Measurements from ENCODE around the gene MORC2.

The MORC2 gene

GRCh38 chr22:30882184-30882717 is 86.3 kb downstream of the MORC2 start:
- TF ChIP-seq, protein P1, sequence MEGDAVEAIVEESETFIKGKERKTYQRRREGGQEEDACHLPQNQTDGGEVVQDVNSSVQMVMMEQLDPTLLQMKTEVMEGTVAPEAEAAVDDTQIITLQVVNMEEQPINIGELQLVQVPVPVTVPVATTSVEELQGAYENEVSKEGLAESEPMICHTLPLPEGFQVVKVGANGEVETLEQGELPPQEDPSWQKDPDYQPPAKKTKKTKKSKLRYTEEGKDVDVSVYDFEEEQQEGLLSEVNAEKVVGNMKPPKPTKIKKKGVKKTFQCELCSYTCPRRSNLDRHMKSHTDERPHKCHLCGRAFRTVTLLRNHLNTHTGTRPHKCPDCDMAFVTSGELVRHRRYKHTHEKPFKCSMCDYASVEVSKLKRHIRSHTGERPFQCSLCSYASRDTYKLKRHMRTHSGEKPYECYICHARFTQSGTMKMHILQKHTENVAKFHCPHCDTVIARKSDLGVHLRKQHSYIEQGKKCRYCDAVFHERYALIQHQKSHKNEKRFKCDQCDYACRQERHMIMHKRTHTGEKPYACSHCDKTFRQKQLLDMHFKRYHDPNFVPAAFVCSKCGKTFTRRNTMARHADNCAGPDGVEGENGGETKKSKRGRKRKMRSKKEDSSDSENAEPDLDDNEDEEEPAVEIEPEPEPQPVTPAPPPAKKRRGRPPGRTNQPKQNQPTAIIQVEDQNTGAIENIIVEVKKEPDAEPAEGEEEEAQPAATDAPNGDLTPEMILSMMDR (conservative IDR thresholded peaks at IDR 0.05), result no peak
- no peak for TF ChIP-seq ZFX (IDR thresholded peaks at IDR 0.05)
- no peak overlapping the region for H3K27ac ChIP-seq

- no peak overlapping the region for H3K27ac ChIP-seq
Observed at GRCh38 chr22:30881361-30882183, 87.0 kb downstream of the MORC2 start.

DNA sequence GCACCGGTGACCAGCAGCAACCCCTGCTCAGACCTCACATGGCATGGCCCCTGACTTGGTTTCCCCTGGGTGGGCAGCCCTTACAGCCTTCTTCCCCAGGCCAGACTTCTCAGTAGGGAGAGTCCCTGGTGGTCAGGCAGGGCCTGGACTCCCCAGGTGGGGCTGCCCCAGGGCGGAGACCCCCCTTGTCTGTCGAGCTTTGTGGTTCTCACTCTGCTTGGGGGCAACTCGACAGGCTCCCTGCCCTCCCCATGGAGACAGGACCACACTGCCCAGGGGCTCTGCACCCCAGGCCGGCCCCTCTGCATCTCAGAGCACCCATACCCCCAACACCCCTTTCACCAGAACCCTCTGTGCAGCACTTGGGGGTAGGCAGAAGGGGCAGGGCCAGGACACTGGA is 87.7 kb downstream of the MORC2 start:
- no peak overlapping the region for H3K27ac ChIP-seq
- TF ChIP-seq ZFX (IDR thresholded peaks at IDR 0.05), result no peak
- TF ChIP-seq, protein P1 (conservative IDR thresholded peaks at IDR 0.05), result no peak

More at GRCh38 chr22:30881361-30882183, 87.0 kb downstream of the MORC2 start:
- TF ChIP-seq, protein P1 (conservative IDR thresholded peaks at IDR 0.05), result no peak
- no peak for TF ChIP-seq ZFX (IDR thresholded peaks at IDR 0.05)

DNA sequence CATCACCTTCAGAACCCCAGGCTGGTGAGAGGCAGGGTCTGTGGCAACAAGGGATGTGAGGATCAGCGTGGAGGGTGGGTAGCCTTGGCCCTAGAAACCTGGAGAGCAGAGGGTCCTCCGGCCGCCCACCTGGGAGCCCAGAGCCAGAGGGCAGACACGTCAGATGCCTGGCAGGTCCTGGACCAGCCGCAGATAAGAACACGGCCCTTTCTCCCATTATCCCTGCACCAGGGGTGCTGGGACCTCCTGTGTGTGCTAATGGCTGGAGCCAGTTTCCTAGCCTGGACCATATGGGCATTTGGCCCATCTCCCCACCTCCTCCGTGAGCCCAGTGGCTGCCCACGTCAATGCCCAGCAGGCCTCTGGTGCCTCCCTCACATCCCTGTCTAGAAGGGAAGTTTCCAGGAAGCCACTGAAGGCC is 88.4 kb downstream of the MORC2 start:
- H3K27ac ChIP-seq, result no peak overlapping the region
- TF ChIP-seq ZFX (IDR thresholded peaks at IDR 0.05), result no peak

- TF ChIP-seq ZFX (IDR thresholded peaks at IDR 0.05), result no peak
- TF ChIP-seq, protein P1 (conservative IDR thresholded peaks at IDR 0.05), result no peak
- no peak overlapping the region for H3K27ac ChIP-seq
Observed at GRCh38 chr22:30879415-30879797, 89.2 kb downstream of the MORC2 start.

DNA sequence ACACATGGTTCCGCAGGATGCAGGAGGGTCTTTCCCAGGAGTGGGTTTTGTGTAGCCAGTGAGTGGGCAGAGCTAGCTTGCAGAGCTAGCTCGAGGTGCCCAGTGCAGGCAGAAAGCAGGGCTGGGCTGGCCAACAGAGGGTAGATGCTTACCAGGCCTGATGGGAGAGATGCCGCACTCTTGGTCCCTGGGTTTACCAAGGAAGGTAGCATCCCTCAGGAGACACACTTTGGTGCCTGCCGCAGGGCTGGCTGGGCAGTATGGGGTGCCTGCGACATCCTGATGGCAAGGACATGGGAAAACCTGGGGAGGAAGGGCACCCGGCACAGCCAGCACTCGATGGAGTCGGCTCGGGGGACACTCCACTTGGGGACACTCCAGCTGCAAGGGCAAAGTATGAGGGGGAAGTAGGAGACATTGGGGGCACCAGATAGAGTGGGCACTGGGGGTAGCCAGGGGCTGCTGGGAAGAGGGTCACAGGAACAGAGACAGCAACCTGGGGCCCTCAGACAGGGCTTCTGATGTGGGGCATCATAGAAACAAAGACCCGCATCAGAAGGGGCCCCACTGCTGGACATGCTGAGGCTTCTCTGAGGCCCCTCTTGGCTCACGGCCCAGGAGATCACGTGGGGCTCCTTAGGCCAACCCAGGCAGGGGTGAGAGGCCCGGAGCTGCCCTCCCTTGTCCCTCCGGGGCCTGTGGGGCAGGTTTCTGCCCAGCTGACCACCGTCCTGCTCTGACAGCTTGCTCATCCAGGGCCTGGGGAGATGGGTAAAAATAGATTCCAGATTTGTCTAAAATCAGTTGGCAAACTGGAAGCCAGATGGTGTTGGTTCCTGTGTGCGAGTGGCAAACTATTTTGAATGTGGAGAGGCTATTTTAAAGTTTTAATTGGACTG is 89.8 kb downstream of the MORC2 start:
- TF ChIP-seq, protein P1 (conservative IDR thresholded peaks at IDR 0.05), result no peak
- no peak for TF ChIP-seq ZFX (IDR thresholded peaks at IDR 0.05)
- no peak overlapping the region for H3K27ac ChIP-seq

DNA sequence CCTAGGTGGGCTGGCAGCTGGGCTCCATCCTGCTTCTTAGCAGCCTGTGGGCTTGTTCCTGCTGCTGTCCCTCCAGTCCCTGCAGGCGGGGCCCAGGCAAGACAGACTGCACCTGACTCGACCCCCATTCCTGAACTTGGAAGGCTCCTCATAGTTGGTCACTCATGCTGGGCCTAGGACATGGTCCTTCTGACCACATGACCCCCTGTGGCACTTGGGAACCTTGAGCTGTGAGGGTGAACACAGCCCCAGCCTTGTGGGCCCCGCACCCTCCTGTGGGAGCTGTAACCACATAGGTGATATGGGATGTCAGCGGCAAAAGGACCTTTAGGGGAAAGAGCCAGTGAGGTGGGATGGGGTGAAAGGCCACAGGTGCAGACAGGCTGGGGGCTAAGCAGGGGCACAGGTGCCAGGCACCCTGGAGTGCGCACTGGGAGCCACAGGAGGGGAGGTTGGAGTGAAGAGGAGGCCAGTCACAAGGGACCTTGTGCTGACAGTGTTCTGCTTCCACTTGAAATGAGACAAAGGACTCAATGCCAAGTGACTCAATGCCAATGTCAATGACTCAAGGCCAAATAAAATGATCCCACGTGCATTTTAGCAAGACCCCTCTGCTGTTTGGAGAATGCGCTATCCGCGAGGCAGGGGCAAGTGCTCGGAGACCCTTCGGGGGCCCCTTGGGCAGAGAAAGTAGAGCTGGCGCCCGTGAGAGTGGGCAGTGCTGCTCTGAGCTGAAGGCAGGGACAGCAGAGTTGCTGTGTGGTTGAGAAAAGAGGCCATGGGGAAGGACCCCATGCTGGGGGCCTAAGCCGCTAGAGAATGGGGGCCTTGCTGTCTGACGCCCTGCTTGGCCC is 90.7 kb downstream of the MORC2 start:
- no peak for TF ChIP-seq ZFX (IDR thresholded peaks at IDR 0.05)
- TF ChIP-seq, protein P1 (conservative IDR thresholded peaks at IDR 0.05), result no peak
- H3K27ac ChIP-seq, result no peak overlapping the region

All from C4-2B (cell line).